ENCODE measurements around the gene CEP295NL.
"Not testable (repeated sequence)": the region's sequence is repeated elsewhere in the genome, so short reads cannot be mapped to it uniquely, and the experiment has no call there.

CEP295NL gene

GRCh38 chr17:78903101-78903779 lies at the start of gene CEP295NL:
Gene CEP295NL (minus strand): TSS chr17:78903201. CDS start chr17:78901828, 1,373 bp downstream.
- H3K36me3 Mint-ChIP-seq: no peaks in the 10 kb centered on the region
- H3K4me3 Mint-ChIP-seq: no peak within 1 kb of the TSS
- peaks cover 40% of the 10 kb centered on the region for H3K27me3 Mint-ChIP-seq
- H3K9me3 Mint-ChIP-seq: no peaks in the 10 kb centered on the region
- DNase-seq: no peak
- CTCF ChIA-PET: no interaction called here
- peak within 1 kb of the TSS; percentile 42 for H3K27ac Mint-ChIP-seq
- no peaks in the 10 kb centered on the region for H3K4me1 Mint-ChIP-seq

DNA sequence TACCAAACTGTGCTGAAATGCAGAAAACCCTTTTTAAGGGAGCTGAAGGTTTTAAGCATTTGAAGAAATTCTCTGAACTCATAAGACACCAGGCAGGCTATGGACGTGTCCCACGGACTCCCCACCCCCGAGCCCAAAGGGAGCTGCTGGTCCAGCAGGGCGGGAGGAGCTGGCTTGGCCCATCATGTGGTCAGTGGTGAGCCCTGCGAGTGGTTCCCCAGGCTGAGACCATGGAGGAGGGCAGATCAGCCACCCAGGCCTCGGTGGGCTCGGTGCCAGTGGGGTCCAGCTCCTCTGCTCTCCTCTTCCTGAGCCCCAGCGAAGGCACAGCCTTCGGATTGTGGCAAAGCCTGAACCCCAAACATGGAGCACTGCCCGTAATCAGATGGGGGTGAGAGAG lies 49.7 kb upstream of the CEP295NL start:
- peaks cover 23% of the 10 kb centered on the region for H3K27me3 Mint-ChIP-seq
- H3K36me3 Mint-ChIP-seq: no peaks in the 10 kb centered on the region
- no peak for DNase-seq
- no peaks in the 10 kb centered on the region for H3K4me1 Mint-ChIP-seq
- peaks cover 21% of the 10 kb centered on the region for H3K9me3 Mint-ChIP-seq
- no peak overlapping the region for H3K27ac Mint-ChIP-seq
- CTCF ChIA-PET: interaction anchor here (0.6 kb wide), 1 partner anchor 89 kb away, joined by 3 read pairs; no protein-coding TSS in a partner anchor
- H3K4me3 Mint-ChIP-seq: no peak overlapping the region

- DNase-seq: no peak
- CTCF ChIA-PET: no interaction called here
- peaks cover 21% of the 10 kb centered on the region for H3K9me3 Mint-ChIP-seq
- H3K4me3 Mint-ChIP-seq: no peak overlapping the region
- peaks cover 23% of the 10 kb centered on the region for H3K27me3 Mint-ChIP-seq
- no peaks in the 10 kb centered on the region for H3K36me3 Mint-ChIP-seq
- no peak overlapping the region for H3K27ac Mint-ChIP-seq
- no peaks in the 10 kb centered on the region for H3K4me1 Mint-ChIP-seq
Observed at GRCh38 chr17:78951967-78952551, 49.1 kb upstream of the CEP295NL start.

DNA sequence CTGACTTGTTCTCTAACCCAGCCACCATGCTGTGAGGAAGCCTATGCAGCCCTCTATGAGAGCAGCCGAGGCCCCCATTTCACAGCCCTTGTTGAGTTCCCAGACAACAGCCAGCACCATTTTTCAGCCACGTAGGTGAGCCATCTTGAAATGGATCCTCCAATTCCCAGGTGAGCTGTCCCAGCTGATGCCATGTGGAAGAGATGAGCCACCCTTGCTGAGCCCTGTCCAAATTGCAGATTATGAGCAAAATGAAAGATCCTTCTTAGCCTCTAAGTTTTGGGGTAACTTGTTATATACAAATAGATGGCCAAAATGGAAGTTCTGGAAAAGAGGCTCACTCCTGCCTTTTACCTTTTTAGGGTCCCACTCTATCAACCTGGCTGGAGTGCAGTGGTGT lies 47.9 kb upstream of the CEP295NL start:
- H3K27me3 Mint-ChIP-seq: peaks cover 23% of the 10 kb centered on the region
- no peak for DNase-seq
- peaks cover 21% of the 10 kb centered on the region for H3K9me3 Mint-ChIP-seq
- H3K27ac Mint-ChIP-seq: no peak overlapping the region
- CTCF ChIA-PET: no interaction called here
- H3K36me3 Mint-ChIP-seq: no peaks in the 10 kb centered on the region
- no peaks in the 10 kb centered on the region for H3K4me1 Mint-ChIP-seq
- no peak overlapping the region for H3K4me3 Mint-ChIP-seq

DNA sequence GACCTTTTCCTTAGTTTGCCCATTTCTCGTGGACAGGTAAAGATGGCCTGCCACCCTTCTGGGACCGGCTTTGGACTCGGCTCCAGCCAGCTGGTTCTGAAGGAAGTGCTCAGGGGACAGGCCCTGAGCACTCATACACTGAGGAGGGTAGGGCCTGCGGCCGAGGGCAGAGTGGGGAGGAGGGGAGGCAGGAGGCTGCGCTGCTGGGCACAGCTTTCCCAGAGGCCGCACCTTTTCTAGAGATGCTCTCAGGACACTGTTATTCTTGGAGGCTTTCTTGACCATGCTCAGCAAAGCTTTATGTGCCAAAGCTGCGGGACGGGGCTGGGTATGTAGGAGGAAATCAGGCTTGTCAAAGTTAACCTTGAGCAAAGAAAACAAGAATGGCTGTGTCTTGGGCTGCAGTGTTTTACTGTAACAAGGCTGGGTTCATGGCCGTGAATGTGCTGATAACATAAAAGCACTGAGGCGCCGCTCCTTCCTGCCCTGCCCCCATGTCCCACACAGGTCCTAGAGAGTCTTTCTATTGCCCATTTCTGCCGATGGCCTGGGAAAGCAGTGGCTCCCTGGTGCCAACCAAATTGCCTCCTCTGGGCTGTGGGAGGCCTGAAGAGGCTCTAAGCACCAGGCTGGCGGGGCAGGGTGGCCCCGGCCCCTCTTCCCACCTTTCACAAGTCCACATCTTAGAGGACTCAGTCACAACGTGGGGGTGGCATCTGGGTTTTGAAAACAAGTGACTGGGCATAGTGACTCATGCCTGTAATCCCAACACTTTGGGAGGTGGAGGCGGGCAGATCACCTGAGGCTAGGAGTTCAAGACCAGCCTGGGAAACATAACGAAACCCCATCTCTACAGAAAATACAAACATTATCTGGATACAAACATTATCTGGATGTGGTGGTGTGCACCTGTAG lies 44.5 kb upstream of the CEP295NL start:
- Mint-ChIP-seq H3K27ac (no peak overlapping the region), H3K4me1 (no peaks in the 10 kb centered on the region), H3K27me3 (peaks cover 34% of the 10 kb centered on the region), H3K4me3 (no peak overlapping the region), H3K36me3 (no peaks in the 10 kb centered on the region), H3K9me3 (peaks cover 21% of the 10 kb centered on the region)
- no peak for DNase-seq
- CTCF ChIA-PET: interaction anchor here (1.1 kb wide), 1 partner anchor 82 kb away, joined by 3 read pairs; no protein-coding TSS in a partner anchor

- DNase-seq: no peak
- H3K9me3 Mint-ChIP-seq: peaks cover 21% of the 10 kb centered on the region
- no peak overlapping the region for H3K27ac Mint-ChIP-seq
- CTCF ChIA-PET: no interaction called here
- no peak overlapping the region for H3K4me3 Mint-ChIP-seq
- H3K27me3 Mint-ChIP-seq: peaks cover 27% of the 10 kb centered on the region
- H3K36me3 Mint-ChIP-seq: no peaks in the 10 kb centered on the region
- H3K4me1 Mint-ChIP-seq: no peaks in the 10 kb centered on the region
Observed at GRCh38 chr17:78946631-78947030, 43.6 kb upstream of the CEP295NL start.

GRCh38 chr17:78946131-78946530 lies 43.1 kb upstream of the CEP295NL start:
- Mint-ChIP-seq H3K36me3 (no peaks in the 10 kb centered on the region), H3K27me3 (peaks cover 27% of the 10 kb centered on the region), H3K27ac (no peak overlapping the region), H3K9me3 (peaks cover 16% of the 10 kb centered on the region), H3K4me1 (no peaks in the 10 kb centered on the region), H3K4me3 (no peak overlapping the region)
- DNase-seq: no peak
- CTCF ChIA-PET: no interaction called here

- H3K4me1 Mint-ChIP-seq, DNase-seq, CTCF ChIA-PET, H3K27ac Mint-ChIP-seq, H3K4me3 Mint-ChIP-seq, H3K9me3 Mint-ChIP-seq, H3K36me3 Mint-ChIP-seq: not testable (repeated sequence)
- peaks cover 31% of the 10 kb centered on the region for H3K27me3 Mint-ChIP-seq
Observed at GRCh38 chr17:78945455-78945854, 42.5 kb upstream of the CEP295NL start.

GRCh38 chr17:78944956-78945355 lies 42.0 kb upstream of the CEP295NL start:
- no peak overlapping the region for H3K4me3 Mint-ChIP-seq
- CTCF ChIA-PET: no interaction called here
- H3K9me3 Mint-ChIP-seq: peaks cover 5% of the 10 kb centered on the region
- no peak for DNase-seq
- no peak overlapping the region for H3K27ac Mint-ChIP-seq
- no peaks in the 10 kb centered on the region for H3K4me1 Mint-ChIP-seq
- no peaks in the 10 kb centered on the region for H3K36me3 Mint-ChIP-seq
- H3K27me3 Mint-ChIP-seq: peaks cover 31% of the 10 kb centered on the region

DNA sequence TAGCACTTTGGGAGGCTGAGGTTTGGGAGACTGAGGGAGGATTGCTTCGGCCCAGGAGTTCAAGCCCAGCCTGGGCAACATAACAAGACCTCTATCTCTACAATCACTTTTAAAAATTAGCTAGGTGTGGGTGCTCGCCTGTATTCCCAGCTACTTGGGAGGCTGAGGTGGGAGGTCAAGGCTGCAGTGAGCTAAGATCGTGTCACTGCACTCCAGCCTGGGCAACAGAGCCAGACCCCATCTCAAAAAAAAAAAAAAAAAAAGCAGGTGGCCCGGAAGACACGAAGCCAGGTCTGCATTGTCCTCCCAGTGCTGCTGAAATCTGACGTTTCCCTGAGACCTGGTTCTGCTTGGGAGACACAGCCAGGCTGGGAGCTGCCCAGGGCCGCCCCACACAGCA lies 41.0 kb upstream of the CEP295NL start:
- CTCF ChIA-PET: interaction anchor here (1.3 to 1.6 kb wide), 2 partner anchors 14 to 78 kb away, joined by 3 to 8 read pairs; no protein-coding TSS in a partner anchor
- H3K27me3 Mint-ChIP-seq: peaks cover 27% of the 10 kb centered on the region
- DNase-seq: no peak

GRCh38 chr17:78940708-78941107 lies 37.7 kb upstream of the CEP295NL start:
- no peak for DNase-seq
- CTCF ChIA-PET: interaction anchor here (0.6 kb wide), 1 partner anchor 96 kb away, joined by 3 read pairs; no protein-coding TSS in a partner anchor
- Mint-ChIP-seq H3K4me3 (no peak overlapping the region), H3K27ac (no peak overlapping the region), H3K36me3 (no peaks in the 10 kb centered on the region), H3K27me3 (peaks cover 34% of the 10 kb centered on the region), H3K4me1 (no peaks in the 10 kb centered on the region), H3K9me3 (no peaks in the 10 kb centered on the region)

More for the DNA sequence above, 41.0 kb upstream of the CEP295NL start:
- Mint-ChIP-seq H3K36me3 (no peaks in the 10 kb centered on the region), H3K4me3 (no peak overlapping the region), H3K27ac (no peak overlapping the region), H3K9me3 (no peaks in the 10 kb centered on the region), H3K4me1 (no peaks in the 10 kb centered on the region)

GRCh38 chr17:78940258-78940657 lies 37.3 kb upstream of the CEP295NL start:
- Mint-ChIP-seq H3K27me3 (peaks cover 35% of the 10 kb centered on the region), H3K36me3 (no peaks in the 10 kb centered on the region), H3K4me3 (no peak overlapping the region), H3K27ac (no peak overlapping the region), H3K4me1 (no peaks in the 10 kb centered on the region), H3K9me3 (no peaks in the 10 kb centered on the region)
- CTCF ChIA-PET: interaction anchor here (0.6 kb wide), 1 partner anchor 96 kb away, joined by 3 read pairs; no protein-coding TSS in a partner anchor
- no peak for DNase-seq

- Mint-ChIP-seq H3K36me3 (no peaks in the 10 kb centered on the region), H3K9me3 (no peaks in the 10 kb centered on the region), H3K4me1 (no peaks in the 10 kb centered on the region), H3K4me3 (no peak overlapping the region), H3K27ac (no peak overlapping the region), H3K27me3 (peaks cover 30% of the 10 kb centered on the region)
- no peak for DNase-seq
- CTCF ChIA-PET: no interaction called here
Observed at GRCh38 chr17:78939615-78940014, 36.6 kb upstream of the CEP295NL start.

- CTCF ChIA-PET: interaction anchor here (1.0 kb wide), 1 partner anchor 115 kb away, joined by 3 read pairs; no protein-coding TSS in a partner anchor
- no peak for DNase-seq
- H3K27me3 Mint-ChIP-seq: peaks cover 26% of the 10 kb centered on the region
- no peak overlapping the region for H3K4me3 Mint-ChIP-seq
- no peaks in the 10 kb centered on the region for H3K9me3 Mint-ChIP-seq
- H3K36me3 Mint-ChIP-seq: no peaks in the 10 kb centered on the region
- H3K27ac Mint-ChIP-seq: no peak overlapping the region
- H3K4me1 Mint-ChIP-seq: peaks cover 5% of the 10 kb centered on the region
Observed at GRCh38 chr17:78937561-78937960, 34.6 kb upstream of the CEP295NL start.
